NCI-H2171 treated with DMSO at 0.1 percent for 48 hours (cell line): ENCODE data around the gene HDGFL2.
"Not testable (repeated sequence)": the region's sequence is repeated elsewhere in the genome, so short reads cannot be mapped to it uniquely, and the experiment has no call there.

ENCODE experiments used
- DNase-seq: peaks from one replicate; lab custom pipeline; 2025; lab: John Stamatoyannopoulos, UW

The HDGFL2 gene

DNA sequence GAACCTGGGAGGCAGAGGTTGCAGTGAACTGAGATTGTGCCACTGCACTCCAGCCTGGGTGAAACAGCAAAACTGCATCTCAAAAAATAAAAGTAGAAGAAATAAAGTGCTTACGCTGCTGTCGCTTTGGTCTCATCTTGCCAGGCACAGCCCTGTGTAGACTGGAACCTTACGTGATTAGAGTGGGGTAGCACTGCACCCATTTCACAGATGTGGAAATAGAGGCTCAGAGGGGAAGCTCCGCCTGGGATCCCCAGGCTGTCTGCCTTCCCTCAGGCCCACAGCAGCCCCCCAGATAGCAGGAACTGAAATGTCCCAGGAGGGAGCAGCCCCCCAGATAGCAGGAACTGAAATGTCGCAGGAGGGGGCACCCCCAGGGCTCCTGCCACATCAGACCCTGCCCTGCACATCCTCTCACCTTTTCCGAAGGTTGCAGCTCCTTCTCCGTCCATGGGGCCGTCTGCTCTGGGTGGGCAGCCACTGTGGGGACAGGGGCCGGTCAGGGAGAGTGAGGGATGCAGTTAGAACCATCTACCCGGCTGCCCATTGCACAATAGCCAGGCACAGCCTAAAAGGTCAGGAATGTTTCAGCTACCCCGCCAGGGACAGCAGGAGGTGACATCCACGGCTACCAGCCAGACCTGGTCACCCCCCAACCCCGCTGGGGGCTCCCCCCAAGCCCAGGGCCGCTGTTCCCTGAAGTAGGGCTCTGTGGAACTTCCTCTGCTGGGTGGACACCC, 44.3 kb downstream of the HDGFL2 start:
- no peak for DNase-seq

DNA sequence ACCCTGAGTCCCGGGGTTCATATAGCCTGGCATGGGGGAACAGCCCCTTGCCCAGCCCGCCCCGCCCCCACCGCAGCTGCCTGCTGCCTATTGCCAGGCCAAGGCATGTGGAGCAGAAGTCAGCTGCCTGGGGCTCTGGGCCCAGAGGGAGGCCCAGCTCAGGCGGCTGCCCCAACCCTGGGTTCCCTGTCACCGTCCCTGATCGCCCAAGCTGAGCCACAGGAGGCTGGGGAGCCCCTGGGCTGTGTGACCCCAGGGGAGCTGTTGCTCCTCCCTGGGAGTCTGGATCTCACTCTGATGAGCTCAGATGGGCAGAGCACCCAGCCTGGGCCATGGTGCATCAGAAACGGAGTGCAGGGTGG, 44.8 kb downstream of the HDGFL2 start:
- DNase-seq, result no peak

DNA sequence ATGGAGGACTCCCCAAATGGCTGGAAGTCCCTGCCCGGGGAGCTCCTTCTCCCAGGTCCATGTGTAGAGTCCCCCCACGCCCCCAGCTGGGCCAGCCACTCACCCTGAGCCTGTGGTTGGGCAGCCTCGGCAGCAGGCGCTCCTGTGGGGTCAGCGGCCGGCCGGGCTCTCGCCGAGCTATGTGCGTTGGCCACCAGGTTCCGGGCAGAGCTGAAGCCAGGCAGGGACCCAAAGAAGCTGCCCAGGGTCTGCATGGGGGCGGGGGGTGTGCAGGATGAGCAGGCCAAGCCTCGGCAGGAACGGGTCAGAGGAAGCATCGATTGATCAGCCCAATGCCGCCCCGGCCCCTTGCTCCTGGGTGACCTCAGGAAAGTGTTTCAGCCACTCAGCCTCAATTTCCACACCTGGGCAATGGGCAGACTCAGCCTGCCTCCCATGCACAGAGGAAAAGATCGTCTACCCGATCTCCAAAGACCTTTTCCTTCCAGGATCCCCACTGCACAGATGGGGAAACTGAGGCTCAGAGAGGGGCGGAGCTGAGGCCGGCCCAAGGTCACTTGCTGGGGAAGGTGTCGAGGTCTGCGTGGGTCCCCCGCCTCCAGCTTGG, 45.5 kb downstream of the HDGFL2 start:
- no peak for DNase-seq

DNA sequence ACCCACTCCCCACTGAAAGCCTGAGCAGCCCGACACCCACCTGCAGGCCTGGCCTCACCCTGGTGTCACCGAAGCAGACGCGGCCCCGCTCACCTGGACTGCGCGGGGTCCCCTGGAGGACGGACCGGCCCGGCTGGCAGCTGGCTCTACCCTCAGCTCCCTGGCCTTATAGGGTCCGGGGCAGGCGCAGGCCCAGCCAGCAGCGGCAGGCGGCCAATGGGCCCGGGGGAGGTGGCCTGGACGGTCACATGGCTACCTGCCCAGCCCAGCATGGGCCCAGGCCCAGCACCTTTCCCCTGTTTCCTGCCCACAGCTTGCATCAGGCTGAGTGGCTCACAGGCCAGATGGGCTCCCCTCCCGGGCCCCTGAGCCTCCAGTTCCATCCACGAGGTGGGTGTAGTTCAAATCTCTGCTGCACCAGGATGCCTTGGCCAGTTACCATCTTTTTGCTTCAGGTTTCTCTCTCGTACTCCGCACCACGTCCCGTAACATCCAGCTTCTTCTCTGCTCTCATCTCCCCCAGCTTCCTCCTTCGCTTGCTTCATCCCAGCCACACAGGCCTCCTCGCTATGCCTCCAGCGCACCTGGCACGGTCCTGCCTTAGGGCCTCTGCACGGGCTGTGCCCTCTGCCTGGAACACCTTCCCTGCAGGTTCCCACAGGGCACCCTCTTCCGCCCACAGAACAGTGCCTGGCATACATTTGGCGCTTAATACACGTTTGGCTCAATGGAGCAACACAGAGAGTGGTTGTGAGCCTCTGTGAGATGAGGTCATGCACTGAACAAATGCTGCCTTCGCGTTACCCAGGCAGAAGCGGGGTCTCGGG, 46.5 kb downstream of the HDGFL2 start, which contains the start of gene PLIN4:
TSS of gene PLIN4 (minus strand) at position 142 of the 827 bp plus-strand sequence. CDS start 214 bp downstream, outside the sequence.
- peak; percentile 48 for DNase-seq

DNA sequence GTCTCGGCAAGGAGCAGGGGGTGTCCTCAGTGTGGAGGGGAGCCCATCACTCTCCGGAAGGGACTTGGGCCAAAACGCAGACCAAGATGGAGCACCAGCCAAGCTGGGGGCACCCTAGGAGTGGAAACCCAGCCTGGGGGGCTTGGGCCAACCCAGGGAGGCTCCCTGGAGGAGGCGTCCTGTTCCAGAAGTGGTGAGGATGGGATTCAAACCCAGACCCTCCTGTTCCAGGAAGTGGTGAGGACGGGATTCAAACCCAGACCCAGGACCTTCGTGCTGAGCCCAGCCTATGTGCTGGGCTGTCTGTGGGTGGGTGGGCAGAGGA, 47.0 kb downstream of the HDGFL2 start:
- DNase-seq, result no peak

DNA sequence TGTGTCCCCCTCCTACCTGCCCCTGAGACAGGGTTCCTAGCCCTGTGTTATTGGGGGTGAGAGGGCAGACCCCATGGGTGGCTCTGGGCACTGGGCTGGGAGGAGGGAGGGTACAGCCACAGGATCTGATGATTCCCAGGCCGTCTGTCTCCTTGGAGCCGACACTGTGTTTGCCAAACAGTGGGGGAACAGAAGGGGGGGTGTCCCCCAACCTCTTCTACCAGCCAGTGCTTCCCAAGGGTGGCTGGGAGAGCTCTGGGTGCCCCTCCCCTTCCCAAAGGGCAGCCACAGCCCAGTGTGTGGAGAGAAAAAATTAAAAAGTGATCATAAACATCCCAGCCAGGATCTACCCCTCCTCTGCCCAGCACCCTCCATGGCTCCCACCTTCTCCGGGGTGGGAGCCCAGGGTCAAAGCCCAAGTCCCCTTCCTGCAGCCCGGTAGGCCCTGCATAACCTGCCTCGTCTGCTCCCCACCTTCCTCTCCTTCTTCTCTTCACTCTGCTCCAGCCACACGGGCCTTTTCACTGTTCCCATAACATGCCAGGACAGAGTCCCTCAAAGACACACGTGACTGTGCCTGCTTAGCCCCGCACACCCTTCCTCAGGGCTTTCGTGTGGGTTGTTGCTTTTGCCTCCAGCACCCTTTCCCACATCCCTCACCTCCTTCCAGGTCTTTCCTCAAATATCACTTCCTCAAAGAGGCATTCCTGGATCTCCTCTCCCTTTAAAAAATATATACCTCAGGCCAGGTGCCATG, 47.6 kb downstream of the HDGFL2 start:
- DNase-seq, result peak; percentile 27

DNA sequence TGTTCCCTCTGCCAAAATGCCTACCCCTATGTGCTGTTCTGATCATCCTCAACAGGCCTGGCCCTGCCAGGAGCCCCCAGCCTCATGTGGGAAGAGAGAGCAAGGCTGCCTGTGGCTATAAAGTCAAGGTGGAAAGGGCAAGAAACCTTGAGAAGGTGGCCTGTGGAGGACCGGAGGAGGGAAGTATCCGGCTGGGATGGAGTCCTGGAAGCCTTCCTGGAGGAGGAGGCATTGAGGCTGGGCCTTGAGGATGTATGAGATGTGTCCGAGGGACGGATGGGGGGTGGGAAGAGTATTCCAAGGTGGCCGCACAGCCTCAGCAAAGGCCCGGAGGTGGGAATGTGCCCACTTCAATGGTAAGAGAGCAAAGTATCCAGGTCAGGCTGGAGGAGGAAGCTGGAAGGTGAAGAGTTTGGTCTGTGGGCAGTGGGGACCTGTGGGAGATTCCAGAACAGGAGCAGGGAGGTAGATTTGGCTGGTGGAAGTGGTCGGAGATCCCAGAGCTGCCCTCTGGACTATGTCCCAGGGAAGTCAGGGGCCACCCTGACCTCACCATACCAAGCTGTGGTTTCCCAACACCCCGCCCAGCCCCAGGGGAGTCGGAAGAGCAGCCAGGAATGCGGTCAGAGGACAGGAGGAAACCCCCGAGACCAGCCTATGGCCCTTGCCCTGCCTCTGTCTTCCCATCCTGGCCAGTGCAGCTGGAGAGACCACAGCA, 49.2 kb downstream of the HDGFL2 start:
- no peak for DNase-seq

DNA sequence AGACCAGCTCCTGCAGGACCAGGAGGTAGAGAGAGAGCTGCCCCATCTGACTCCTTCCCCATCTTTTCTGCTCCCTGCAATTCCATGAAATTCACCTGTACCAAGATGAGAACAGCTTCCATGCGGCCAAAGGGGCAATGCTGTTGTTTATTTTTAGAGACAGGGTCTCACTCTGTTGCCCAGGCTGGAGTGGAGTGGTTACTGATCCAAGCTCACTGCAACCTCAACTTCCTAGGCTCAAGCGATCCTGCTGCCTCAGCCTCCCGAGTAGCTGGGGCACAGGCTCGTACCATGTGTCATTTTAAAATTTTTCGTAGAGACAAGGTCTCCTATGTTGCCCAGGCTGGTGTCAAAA, 49.8 kb downstream of the HDGFL2 start:
- no peak for DNase-seq

DNA sequence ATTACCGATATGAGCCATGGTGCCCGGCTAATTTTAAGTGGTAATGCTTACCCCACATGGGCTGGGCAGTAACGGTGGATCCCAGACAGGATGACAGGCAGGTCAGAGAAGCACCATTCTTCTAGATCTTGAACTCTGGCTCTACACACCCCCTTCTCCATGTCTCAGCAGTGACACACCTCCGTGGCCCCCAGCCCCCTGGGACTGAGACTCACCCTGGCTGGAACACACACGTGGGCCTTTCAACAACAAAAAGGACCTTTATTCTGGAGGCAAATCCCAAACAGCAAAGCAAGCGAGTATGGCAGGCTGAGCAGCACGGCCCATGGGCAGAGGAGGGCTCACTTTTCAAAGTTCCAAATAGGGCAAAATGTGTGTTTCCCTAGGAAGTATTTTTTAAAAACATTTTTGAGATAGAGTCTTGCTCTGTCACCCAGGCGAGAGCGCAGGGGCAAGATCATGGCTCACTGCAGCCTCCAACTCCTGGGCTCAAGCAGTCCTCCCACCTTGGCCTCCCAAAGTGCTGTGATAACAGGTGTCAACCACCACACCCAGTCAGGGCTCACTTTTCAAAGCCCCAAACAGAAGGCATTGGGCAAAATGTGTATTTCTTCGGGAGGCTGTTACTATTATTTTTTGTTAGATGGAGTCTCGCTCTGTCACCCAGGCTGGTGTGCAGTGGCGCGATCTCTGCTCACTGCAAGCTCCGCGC, 50.4 kb downstream of the HDGFL2 start:
- DNase-seq, result no peak

DNA sequence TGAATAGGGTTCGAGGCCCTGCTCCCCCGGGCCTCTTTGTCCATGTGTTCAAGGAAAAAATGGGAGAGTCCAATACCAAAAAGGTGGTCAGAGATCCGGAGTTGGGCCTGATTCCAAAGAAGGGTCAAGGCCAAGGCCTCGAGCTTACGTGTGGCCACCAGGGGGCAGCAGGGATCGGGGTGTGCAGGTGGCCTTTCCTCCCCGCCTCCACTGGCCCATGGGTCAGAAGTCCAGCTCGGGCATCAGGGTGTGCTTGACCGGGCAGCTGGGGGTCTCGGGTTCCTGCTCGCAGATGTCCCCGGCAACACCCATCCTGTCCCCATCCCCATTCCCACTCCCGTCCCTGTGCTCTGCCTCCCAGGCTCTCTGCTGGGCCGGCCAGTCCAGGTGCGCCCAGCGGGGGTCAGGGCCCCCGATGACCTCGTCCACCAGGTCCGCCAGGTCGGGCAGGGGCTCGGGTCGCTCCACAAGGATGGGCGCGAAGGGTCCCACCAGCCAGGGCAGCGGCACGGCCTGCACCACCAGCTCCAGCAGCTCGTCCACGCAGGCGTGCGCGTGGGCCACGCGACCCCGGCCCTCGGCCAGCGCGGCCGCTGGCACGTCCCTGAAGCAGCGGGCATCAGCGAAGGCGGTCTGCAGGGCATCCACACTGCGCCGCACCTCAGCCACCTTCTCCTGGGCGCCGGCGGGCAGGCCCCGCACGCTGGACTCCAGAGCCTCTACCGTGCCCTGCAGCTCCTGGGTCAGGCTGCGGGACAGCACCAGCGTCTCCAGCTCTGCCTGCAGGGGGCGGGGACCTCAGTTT, 51.4 kb downstream of the HDGFL2 start:
- no peak for DNase-seq

DNA sequence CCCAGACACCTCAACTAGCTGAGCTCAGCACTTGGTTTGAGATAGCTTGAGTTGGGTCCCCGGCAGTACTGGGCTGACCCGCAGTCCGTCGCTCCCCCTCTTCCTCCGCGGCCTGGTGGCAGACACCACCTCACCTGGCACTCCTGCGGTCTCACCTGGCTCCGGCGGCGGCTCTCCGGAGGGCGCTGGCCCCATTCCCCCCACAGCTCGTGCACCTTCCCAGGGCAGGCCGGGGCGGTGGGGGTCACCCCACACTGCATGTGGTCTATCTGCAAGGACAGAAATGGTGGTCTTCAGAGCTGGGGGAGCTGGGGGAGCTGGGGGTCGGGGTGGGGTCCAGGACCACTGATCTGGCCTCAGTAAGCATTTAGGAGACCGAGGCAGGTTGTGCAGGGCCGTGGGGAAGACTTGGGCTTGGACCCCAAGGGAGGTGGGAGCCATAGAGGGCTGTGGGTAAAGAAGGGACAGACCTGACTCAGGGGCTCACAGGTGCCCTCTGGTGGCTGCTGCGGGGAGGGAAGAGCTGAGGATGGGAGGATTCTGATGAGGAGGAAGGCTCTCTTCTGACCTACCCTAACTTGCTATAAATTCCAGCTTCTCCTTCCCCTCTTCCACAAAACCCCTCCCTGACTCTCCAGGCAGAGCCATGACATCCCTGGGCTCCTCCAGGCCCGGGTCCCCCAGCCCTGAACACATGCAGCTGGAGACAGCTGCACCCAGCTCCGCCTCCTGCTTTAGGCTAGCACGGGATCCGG, 52.9 kb downstream of the HDGFL2 start:
- DNase-seq, result peak; percentile 48

DNA sequence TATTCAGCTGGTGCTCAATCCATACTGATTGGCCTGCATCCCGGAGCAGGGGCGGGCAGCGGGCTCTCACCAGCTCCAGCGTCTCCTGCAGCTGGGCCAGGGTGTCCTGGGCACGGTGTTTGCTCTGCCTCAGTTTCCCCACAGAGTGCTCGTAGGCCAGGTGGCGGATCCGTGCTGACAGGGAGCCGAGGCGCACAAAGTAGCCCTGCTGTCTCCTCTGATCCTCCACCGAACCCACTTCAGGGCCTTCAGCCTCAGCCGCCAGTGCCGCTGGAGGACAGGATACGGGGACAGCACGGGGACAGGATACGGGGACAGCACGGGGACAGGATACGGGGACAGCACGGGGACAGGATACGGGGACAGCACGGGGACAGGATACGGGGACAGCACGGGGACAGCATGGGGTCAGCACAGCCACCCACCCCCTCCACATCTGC, 53.5 kb downstream of the HDGFL2 start:
- no peak for DNase-seq

DNA sequence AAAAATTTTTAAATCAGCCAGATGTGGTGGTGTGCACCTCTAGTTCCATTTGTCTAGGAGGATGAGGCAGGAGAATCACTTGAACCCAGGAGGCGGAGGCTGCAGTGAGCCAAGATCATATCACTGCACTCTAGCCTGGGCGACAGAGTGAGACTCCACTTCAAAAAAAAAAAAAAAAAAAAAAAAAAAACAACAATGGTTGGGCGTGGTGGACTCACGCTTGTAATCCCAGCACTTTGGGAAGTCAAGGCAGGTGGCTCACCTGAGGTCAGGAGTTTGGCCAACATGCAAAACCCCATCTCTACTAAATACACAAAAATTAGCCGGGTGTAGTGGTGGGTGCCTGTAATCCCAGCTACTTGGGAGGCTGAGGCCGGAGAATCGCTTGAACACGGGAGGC, 55.3 kb downstream of the HDGFL2 start:
- not testable (repeated sequence) for DNase-seq

DNA sequence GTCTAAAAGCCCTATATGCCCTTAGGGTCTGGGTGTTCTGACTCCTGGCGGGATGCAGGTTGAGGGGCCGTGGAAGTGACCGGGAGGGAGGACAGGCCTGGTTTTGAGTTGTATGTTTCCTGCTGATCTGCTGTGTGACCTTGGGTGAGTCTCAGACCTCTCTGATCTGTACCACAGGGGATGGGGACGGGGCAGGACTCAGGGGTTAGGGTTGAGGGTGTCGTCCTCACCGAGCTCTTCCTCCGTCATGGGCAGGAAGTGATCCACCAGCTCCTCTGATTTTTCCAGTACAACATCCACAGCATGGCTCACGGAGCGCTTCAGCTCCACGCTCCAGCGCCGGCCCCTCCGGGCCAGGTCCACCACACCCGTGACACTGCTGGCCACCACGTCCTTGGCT, 56.7 kb downstream of the HDGFL2 start:
- DNase-seq, result no peak

DNA sequence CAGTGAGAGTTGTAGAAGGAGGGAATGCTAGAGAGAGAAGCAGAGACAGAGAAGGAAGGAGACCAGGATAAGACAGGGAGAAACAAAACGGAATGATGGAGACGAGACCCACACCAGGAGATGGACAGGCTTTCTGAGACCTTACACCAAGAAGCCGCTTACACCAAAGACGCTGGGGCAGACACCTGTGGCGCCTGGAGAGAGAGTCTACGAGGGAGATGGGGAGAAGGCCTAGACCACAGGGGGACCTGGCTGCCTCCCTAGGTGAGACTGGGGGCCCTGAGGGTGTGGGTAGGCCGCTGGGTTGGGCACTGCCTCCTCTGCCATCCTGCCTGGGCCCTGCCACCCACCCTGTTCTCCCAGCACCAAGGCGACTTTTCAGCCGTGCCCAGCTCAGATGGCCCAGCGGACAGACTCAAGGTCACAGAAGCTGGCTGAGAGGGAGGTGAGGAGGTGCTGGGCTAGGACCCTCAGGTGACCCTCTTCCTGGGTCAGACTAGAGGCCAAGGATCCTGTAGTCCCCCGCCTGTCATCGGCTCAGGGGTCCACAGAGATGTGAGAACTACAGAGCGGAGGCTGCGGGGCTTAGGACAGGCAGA, 57.9 kb downstream of the HDGFL2 start:
- no peak for DNase-seq

DNA sequence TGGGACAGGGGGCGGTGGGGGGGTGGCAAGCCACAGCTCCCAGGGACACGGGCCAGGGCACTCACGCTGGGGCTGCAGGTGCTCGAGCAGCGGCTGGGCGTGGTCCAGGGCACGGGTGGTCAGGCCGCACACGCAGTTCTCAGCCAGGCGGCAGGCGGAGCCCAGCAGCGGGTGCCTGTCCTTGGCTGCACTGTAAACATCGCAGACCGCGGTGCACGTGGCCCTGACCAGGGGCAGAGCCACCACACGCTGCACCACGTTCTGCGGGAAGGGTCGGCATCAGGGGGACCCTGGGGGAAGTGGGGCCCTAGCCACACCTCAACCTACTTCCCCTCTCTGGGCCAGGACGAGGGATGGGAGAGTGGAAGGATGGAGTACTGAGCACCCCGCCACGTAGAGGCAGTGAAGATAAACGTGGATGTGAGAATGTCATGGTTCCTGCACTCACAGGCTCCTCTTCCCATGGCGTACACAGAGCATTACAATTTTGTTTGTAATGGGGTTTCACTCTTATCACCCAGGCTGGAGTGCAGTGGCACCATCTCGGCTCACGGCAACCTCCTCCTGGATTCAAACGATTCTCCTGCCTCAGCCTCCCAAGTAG, 59.6 kb downstream of the HDGFL2 start:
- DNase-seq, result no peak

DNA sequence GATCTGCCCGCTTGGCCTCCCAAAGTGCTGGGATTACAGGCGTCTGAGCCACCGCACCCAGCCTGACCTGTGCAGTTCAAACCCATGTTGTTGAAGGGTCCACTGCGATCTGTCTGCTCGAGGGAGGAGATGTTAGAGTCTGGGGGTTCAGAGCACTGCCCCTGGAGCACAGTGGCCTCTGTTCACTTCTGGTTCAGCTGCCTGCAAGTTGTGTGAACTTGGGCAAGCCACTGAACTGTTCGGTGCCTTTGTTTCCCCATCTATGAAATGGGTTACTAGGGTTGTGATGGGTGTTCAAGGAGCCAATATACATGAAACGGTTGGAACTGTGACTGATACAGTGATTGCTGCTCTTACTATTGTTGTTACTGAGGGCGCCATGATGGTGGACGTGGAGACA, 61.2 kb downstream of the HDGFL2 start:
- DNase-seq, result no peak

DNA sequence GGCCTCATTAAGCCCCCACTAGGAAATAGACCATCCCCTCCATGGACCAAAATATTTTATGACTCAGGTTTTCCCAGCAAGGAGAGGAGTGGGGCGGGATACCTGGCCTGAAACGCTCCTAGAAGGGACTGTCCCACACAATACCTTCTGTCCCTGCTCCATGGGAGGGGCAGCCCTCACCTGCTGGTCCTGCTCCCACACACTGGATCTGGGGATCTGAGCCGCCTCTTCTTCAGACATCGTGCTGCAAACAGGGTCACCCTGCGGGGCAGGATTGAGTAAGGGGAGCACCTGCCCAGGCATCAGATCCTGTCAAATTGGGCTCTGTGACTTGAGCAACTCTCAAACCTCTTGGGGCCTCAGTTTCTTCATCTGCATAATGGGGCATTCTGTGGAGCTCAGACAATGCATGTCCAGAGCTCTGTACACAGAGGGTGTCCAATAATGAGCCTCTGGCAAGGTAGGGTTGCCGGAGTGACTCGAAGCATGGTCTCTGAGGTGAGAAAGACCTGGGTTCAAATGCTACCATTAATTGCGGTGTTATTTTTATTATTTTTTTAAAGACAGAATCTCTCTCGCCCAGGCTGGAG, 61.8 kb downstream of the HDGFL2 start:
- DNase-seq, result no peak
